HG03439 (cell line): ENCODE results near the gene CDYL.
"Not testable (repeated sequence)": the region's sequence is repeated elsewhere in the genome, so short reads cannot be mapped to it uniquely, and the experiment has no call there.

Source experiments
- ATAC-seq: cut with Tn5 transposase; IDR thresholded peaks from one replicate; pipeline ENCODE4 v1.9.1; 2021; ENCODE audit warnings: mild to moderate bottlenecking, moderate library complexity; ENCODE audit not compliant: unreplicated experiment

Gene CDYL

GRCh38 chr6:4983322-4983721 lies 207.1 kb downstream of the CDYL start:
- no peak for ATAC-seq

- no peak for ATAC-seq
Measured at GRCh38 chr6:4986999-4987398, 210.8 kb downstream of the CDYL start.

- no peak for ATAC-seq
Measured at GRCh38 chr6:4987432-4987831, 211.2 kb downstream of the CDYL start.

- ATAC-seq, result no peak
Measured at GRCh38 chr6:4994741-4995140, 218.5 kb downstream of the CDYL start.

GRCh38 chr6:4997862-4998261 lies 221.7 kb downstream of the CDYL start:
- ATAC-seq, result no peak

- no peak for ATAC-seq
Measured at GRCh38 chr6:4999586-4999985, 223.4 kb downstream of the CDYL start.

- peak; percentile 98 for ATAC-seq
Measured at GRCh38 chr6:5003604-5004372, 227.6 kb downstream of the CDYL start, which contains the start of gene RPP40. Gene RPP40 (minus strand): TSS chr6:5004037. CDS start chr6:5004002, 35 bp downstream.

- no peak for ATAC-seq
Measured at GRCh38 chr6:5004373-5005037, 228.3 kb downstream of the CDYL start.

- ATAC-seq, result not testable (repeated sequence)
Measured at GRCh38 chr6:5005038-5005433, 228.8 kb downstream of the CDYL start.
